Ovary (tissue), 9 donors: ENCODE measurements around the gene TMEM222. TPM values are rescaled to one million over a fixed set of nuclear protein-coding genes. Genes with fewer than 3 reads are reported as not detected.
A peak's percentile ranks its signal among the peaks of the same experiment; 100 is the strongest.

Source experiments
- DNase-seq, 5 donors: peaks; one replicate each; pipeline ENCODE4 v3.0.0-alpha.2; 2019 to 2020
- H3K27ac ChIP-seq, 2 donors: fragments of 200-600 bp; one replicate each; pipeline versions ENCODE4 v1.5.1 to v1.8.0; 2019 to 2022
- H3K27me3 ChIP-seq: fragments of 200-600 bp; one replicate; pipeline ENCODE4 v1.8.0; 2022
- H3K36me3 ChIP-seq: fragments of 200-600 bp; sonication (generic); one replicate; pipeline ENCODE4 v1.5.1; 2019
- H3K4me1 ChIP-seq: one replicate; pipeline ENCODE4 v1.8.1; 2013; ENCODE audit warnings: mild to moderate bottlenecking, moderate library complexity; ENCODE audit not compliant: insufficient read depth
- H3K4me3 ChIP-seq: fragments of 200-600 bp; sonication (generic); one replicate; pipeline ENCODE4 v1.5.1; 2017
- H3K9me3 ChIP-seq, 2 donors: fragments of 200-600 bp in 1 of 2; sonication (generic) in 1 of 2; one replicate each; pipeline versions ENCODE4 v1.5.1 to v1.8.1; 2013 to 2019; ENCODE audit warnings: mild to moderate bottlenecking in 1 of 2, moderate library complexity in 1 of 2
- EP300 ChIP-seq: sonication (generic); formaldehyde crosslinking; IDR thresholded peaks from one replicate; pipeline ENCODE4 v1.6.1; 2017; ENCODE audit warnings: antibody characterized with exemption
- POLR2A ChIP-seq: fragments of 450-650 bp; IDR thresholded peaks from one replicate; pipeline ENCODE4 v1.6.1; 2017; ENCODE audit warnings: antibody characterized with exemption, mild to moderate bottlenecking, moderate library complexity
- WGBS, 3 donors: extraction: QIAGEN DNeasy Blood & Tissue Kit in 1 of 3; methylation state at CpG; one replicate each; pipeline versions ENCODE4 v1.1.5 to v1.1.7; 2013 to 2017; 5-methylcytosine and 5-hydroxymethylcytosine counted together
- intact Hi-C, 4 donors: fragments of 100-400 bp; cut with DNase I; formaldehyde crosslinking; loops; one replicate each; pipeline versions ENCODE4 v1.11.0 to v1.15.1; 2022 to 2023
- polyA plus RNA-seq, 2 donors: library from polyadenylated mRNA; stranded (reverse); fragments of 200-250 nt in 1 of 2; fragments of 350-450 nt in 1 of 2; fragmentation: Illumina TruSeq in 1 of 2; extraction: RNeasy Lipid Tissue Mini Kit (QIAGEN cat#74804) in 1 of 2; gene quantifications; one replicate each; pipeline ENCODE4 v1.2.3, GENCODE V29; 2013 to 2014
- total RNA-seq, 7 donors: library from RNA; depleted of rRNA in 2 of 7; stranded (reverse); fragments of >200 nt in 2 of 7; fragmentation: NEBNext Ultra II Directional in 3 of 7; extraction: Animal tissue kit (Norgen Biotek cat#: 25700) in 3 of 7; gene quantifications; one replicate each; pipeline versions ENCODE4 v1.1.0 to v1.2.4, GENCODE V29; 2016 to 2023
- TF ChIP-seq, protein P1 (sequence below), 3 donors: fragments of 450-650 bp in 2 of 3; fragments of 200-600 bp in 1 of 3; IDR thresholded peaks; one replicate each; pipeline versions ENCODE4 v1.5.1 to v1.8.0; 2016 to 2022; ENCODE audit warnings: antibody characterized with exemption in 3 of 3, mild to moderate bottlenecking in 1 of 3
- donor health status: DM: no; HTN: no; CAD: no; lungs with moderate emphysema.
- donor health status: DM: no; HTN: no; CAD: no.
- donor health status: Bipolar disorder and iron deficiency.
- donor health status: DM: yes; HTN: yes; CAD: no.
- donor health status: DM: no; HTN: no; CAD: no.
- donor health status: DM: yes; HTN: yes; CAD: no.

The TMEM222 gene
- total and polyA plus RNA-seq, 9 donors = 12.9 to 52.5 (median 36.5) TPM

DNA sequence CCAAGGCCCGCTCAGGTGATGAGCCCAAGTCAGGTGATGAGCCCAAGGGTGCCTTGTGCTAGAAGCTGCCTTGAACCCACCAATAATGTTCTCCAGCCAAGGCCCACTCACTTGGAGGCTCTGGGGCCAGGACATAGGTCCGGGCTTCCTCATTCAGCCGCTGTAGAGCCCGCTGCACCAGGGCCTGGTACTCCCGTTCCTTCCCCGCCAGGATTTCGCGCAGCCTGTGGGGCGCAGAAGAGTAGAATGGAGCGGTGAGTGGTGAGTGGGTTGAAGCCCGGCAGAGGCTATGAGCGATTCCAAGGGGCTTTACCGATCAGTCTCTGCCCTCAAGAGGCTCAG lies 34.3 kb downstream of the TMEM222 start:
- no peak for DNase-seq
- Histone ChIP-seq H3K4me1 (peaks cover 3% of the 10 kb centered on the region), H3K4me3 (no peak overlapping the region), H3K9me3 (no peaks in the 10 kb centered on the region), H3K27ac (no peak overlapping the region), H3K36me3 (no peaks in the 10 kb centered on the region), H3K27me3 (no peaks in the 10 kb centered on the region)
- TF ChIP-seq POLR2A = no peak
- TF ChIP-seq, protein P1, sequence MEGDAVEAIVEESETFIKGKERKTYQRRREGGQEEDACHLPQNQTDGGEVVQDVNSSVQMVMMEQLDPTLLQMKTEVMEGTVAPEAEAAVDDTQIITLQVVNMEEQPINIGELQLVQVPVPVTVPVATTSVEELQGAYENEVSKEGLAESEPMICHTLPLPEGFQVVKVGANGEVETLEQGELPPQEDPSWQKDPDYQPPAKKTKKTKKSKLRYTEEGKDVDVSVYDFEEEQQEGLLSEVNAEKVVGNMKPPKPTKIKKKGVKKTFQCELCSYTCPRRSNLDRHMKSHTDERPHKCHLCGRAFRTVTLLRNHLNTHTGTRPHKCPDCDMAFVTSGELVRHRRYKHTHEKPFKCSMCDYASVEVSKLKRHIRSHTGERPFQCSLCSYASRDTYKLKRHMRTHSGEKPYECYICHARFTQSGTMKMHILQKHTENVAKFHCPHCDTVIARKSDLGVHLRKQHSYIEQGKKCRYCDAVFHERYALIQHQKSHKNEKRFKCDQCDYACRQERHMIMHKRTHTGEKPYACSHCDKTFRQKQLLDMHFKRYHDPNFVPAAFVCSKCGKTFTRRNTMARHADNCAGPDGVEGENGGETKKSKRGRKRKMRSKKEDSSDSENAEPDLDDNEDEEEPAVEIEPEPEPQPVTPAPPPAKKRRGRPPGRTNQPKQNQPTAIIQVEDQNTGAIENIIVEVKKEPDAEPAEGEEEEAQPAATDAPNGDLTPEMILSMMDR (IDR thresholded peaks at IDR 0.05) = no peak
- no peak for TF ChIP-seq EP300
- intact Hi-C loops = loop anchor here (5.0 to 10.0 kb wide), 4 partner anchors 34 to 51 kb away; partner anchors contain the start of genes GPR3 (in 2 of the 4) and TMEM222 (in 1 of the 4)
- 91 to 92% (median 92%) methylated on average over 13 of the region's 13 CpGs for WGBS, 3 donors

DNA sequence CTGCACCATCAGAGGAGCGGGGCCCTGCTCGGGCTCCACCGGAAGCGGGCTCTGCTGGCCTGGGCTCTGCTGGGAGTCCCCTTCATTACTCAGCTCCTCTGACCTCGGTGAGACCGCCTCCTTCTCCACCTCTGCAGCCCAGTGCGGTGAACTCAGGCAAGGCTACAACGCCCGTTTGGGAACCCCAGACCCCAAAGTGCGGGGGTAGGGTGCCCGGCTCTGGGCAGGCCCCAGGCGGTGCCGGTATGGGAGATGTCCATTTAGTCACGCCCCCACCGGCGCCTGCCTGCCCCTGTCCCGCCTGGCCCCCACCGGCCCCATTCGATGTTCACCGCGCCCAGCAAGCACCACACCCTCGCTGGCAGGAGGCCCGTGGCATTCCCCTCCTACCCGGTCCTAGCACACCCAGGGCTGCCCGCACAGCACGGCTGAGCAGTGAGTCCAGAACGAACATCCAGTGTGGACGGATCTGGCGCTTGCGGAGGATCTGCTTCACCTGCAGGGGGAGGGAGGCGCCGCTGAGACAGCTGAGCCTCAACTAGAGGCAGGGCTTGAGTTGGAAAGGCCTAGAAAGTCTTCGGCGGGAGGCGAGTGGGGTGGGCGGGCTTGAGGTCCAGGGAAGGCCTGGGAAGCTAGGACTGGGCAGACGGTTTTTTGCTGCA lies 34.8 kb downstream of the TMEM222 start:
- H3K27me3 ChIP-seq = no peaks in the 10 kb centered on the region
- H3K4me1 ChIP-seq = peaks cover 3% of the 10 kb centered on the region
- TF ChIP-seq POLR2A = no peak
- TF ChIP-seq, protein P1 (IDR thresholded peaks at IDR 0.05) = no peak
- no peak for TF ChIP-seq EP300
- no peaks in the 10 kb centered on the region for H3K9me3 ChIP-seq
- DNase-seq = peak in 2 of 5 donors; percentile 27 to 50
- no peaks in the 10 kb centered on the region for H3K36me3 ChIP-seq
- WGBS, 3 donors = 76 to 85% (median 81%) methylated on average over 33 to 37 of the region's 37 CpGs
- no peak overlapping the region for H3K27ac ChIP-seq
- no peak overlapping the region for H3K4me3 ChIP-seq
- intact Hi-C loops = loop anchor here (5.0 to 10.0 kb wide), 4 partner anchors 34 to 52 kb away; partner anchors contain the start of genes GPR3 (in 2 of the 4) and TMEM222 (in 1 of the 4)

DNA sequence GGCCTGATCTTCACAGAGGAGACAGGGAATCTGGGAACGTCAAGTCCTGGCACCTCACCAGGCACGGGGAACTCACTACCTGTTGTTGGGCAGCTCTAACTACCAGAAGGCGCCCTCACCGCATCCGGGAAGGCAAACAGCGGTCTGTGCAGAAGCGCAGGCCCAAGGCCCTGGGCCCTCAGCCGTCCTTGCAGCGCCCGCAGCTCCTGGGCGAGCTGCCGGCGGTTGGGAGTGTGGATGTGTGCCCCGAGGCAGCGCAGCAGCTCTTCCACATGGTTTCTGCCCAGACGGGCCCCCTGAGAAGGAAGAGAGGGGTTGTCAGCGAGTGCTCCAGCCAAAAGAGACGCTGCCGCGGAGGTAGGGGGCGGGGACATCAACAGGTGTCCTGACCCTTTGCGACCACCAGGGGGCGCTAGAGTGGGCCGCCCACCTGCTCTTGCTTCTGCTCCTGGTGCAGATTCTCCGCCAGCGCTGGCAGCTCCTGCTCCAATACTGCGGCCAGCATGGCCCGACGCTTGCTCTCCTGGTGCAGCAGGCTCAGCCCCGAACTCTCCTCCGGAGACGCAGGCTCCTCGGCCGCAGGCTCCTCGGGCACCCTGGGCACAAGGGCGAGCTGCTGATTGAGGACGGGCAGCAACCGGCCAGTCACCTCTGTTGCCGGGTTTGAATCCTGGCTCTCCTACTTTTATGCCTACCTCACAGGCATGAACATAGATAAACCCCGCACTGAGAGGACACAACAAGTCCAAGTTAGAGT lies 35.5 kb downstream of the TMEM222 start:
- H3K36me3 ChIP-seq = no peaks in the 10 kb centered on the region
- peak; percentile 65 to 83 (median 78) for DNase-seq
- H3K9me3 ChIP-seq = no peaks in the 10 kb centered on the region
- H3K27me3 ChIP-seq = no peaks in the 10 kb centered on the region
- 27 to 39% (median 38%) methylated on average over 37 to 40 of the region's 40 CpGs for WGBS, 3 donors
- peaks cover 3% of the 10 kb centered on the region for H3K4me1 ChIP-seq
- no peak overlapping the region for H3K27ac ChIP-seq
- TF ChIP-seq, protein P1 (IDR thresholded peaks at IDR 0.05) = peak; percentile 91 to 99 (median 95)
- no peak for TF ChIP-seq POLR2A
- H3K4me3 ChIP-seq = no peak overlapping the region
- intact Hi-C loops = loop anchor here (2.0 to 10.0 kb wide), 5 partner anchors 33 to 53 kb away; partner anchors contain the start of genes GPR3 (in 2 of the 4) and TMEM222 (in 1 of the 4)

DNA sequence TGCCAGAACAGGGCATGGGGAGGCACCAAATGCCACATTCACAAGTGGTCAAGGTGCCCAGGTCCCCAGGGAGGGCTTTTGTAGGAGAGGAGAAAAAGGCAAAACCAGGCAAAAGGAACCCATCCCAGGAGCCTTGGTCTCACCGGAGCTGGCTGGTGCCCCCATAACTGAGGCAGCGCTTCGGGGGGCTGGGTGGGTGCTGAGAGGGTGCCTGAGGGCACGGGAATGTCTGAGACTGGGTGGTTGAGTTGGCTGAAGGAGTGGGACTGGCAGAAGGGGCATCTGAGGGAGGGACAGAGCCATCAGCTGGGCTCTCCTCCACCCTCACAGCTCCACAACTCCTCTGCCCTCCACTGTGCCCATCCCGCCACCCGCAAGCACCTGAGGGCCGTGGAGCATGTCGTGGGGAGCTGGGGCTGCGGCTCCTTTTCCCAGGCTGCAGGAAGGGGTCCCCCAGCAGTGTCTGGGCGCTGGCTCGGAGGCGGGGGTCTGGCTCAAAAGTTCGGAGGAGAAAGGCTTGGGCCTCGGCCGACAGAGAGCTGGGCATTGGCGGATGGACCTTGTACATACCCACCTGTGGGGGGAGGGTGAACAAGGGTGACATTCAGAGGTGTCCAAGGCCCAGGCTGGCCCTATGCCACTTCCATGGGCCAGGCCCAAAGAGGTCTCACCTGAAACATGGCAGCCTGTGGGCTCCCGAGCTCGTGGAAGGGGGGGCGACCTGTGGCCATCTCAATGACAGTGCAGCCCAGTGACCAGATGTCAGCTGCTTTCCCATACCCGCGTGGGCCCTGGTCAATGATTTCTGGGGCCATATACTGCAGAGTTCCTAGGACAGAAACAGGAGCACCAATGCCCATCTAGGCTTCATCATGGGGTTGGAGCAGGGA lies 36.3 kb downstream of the TMEM222 start:
- DNase-seq = no peak
- intact Hi-C loops = loop anchor here (2.0 to 10.0 kb wide), 5 partner anchors 33 to 53 kb away; partner anchors contain the start of genes GPR3 (in 2 of the 4) and TMEM222 (in 1 of the 4)

More for the DNA sequence above, 36.3 kb downstream of the TMEM222 start:
- WGBS, 3 donors = 92 to 98% (median 95%) methylated on average over 21 of the region's 21 CpGs
- TF ChIP-seq, protein P1 (IDR thresholded peaks at IDR 0.05) = no peak
- no peak for TF ChIP-seq EP300
- no peak for TF ChIP-seq POLR2A
- H3K4me1 ChIP-seq = peaks cover 3% of the 10 kb centered on the region
- H3K4me3 ChIP-seq = no peak overlapping the region
- H3K36me3 ChIP-seq = no peaks in the 10 kb centered on the region
- no peaks in the 10 kb centered on the region for H3K9me3 ChIP-seq
- H3K27me3 ChIP-seq = no peaks in the 10 kb centered on the region
- no peak overlapping the region for H3K27ac ChIP-seq
